GM12878 (cell line): ENCODE results near the gene EMC6. TPM values are rescaled to one million over a fixed set of nuclear protein-coding genes. Genes with fewer than 3 reads are reported as not detected.

Source experiments
- ATAC-seq: fragments of 200-7000 bp; cut with Tn5 transposase; 3 replicates; pipeline ENCODE4 v1.9.1; 2020; ENCODE audit warnings: mild to moderate bottlenecking, moderate library complexity
- BruUV-seq: library from RNA; stranded (reverse); fragments of 400-500 nt; replicated peaks from 2 replicates; lab custom pipeline; 2021; lab: Mats Ljungman, UMichigan
- CTCF ChIA-PET: fragments of 300-600 bp; sonication (Branson Sonifier 250); formaldehyde crosslinking; extraction: SDS; loops from one replicate; lab custom pipeline; 2021; ENCODE audit warnings: inconsistent platforms; lab: Yijun Ruan, JAX
- POLR2A ChIA-PET: fragments of 350-600 bp; formaldehyde crosslinking; extraction: SDS; loops from one replicate; lab custom pipeline; 2021; ENCODE audit warnings: inconsistent platforms; lab: Charles Lee
- RAD21 ChIA-PET: fragments of 300-600 bp; sonication (Branson Sonifier 250); formaldehyde crosslinking; loops from one replicate; lab custom pipeline; 2023; ENCODE audit warnings: antibody characterized with exemption; ENCODE audit not compliant: unreplicated experiment; lab: Charles Lee
- SMC1A ChIA-PET: fragments of 300-600 bp; sonication (Branson Sonifier 250); formaldehyde crosslinking; loops from one replicate; lab custom pipeline; 2023; ENCODE audit not compliant: unreplicated experiment, uncharacterized antibody; lab: Charles Lee
- DNase-seq: peaks from one replicate; pipeline ENCODE4 v3.0.0-alpha.2; 2011; ENCODE audit warnings: low read depth, low spot score
- FAIRE-seq: peaks from 3 replicates; lab custom pipeline; 2011; peaks lifted over from hg19 to GRCh38; lab: Jason Lieb, UNC
- H2AFZ ChIP-seq: 2 replicates; pipeline ENCODE4 v1.6.0; 2011; ENCODE audit warnings: low read depth, low read length, control low read depth; ENCODE audit not compliant: control insufficient read depth
- H3K27ac ChIP-seq: 2 replicates; pipeline ENCODE4 v1.5.1; 2011; ENCODE audit warnings: control low read depth; ENCODE audit not compliant: control insufficient read depth, insufficient read depth
- H3K27me3 ChIP-seq, 2 experiments: replicated peaks in 1 of 2; 2 replicates each; pipeline versions ENCODE4 v1.6.0 to v1.6.1; 2011; ENCODE audit warnings: low read length in 1 of 2; ENCODE audit not compliant: control insufficient read depth in 2 of 2, insufficient read depth in 2 of 2
- H3K36me3 ChIP-seq, 2 experiments: 2 replicates each; pipeline ENCODE4 v1.5.1; 2011; ENCODE audit warnings: low read length in 1 of 2; ENCODE audit not compliant: control insufficient read depth in 2 of 2, insufficient read depth in 2 of 2
- H3K4me1 ChIP-seq: 2 replicates; pipeline ENCODE4 v1.6.1; 2011; ENCODE audit warnings: mild to moderate bottlenecking, low read length, moderate library complexity, mixed read lengths; ENCODE audit not compliant: control insufficient read depth, insufficient read depth
- H3K4me2 ChIP-seq: 2 replicates; pipeline ENCODE4 v1.6.0; 2011; ENCODE audit warnings: control low read depth; ENCODE audit not compliant: control insufficient read depth, insufficient read depth
- H3K4me3 ChIP-seq: fragments of 200-600 bp; sonication (generic); 2 replicates; pipeline ENCODE4 v1.5.1; 2016
- H3K79me2 ChIP-seq: 2 replicates; pipeline ENCODE4 v1.6.0; 2011; ENCODE audit warnings: low read length; ENCODE audit not compliant: control insufficient read depth, insufficient read depth
- H3K9ac ChIP-seq: 2 replicates; pipeline ENCODE4 v1.8.0; 2011; ENCODE audit warnings: low read length, control low read depth, mixed read lengths; ENCODE audit not compliant: control insufficient read depth, insufficient read depth
- H3K9me3 ChIP-seq: replicated peaks from 3 replicates; pipeline ENCODE4 v1.5.1; 2011; ENCODE audit warnings: mild to moderate bottlenecking, low read length; ENCODE audit not compliant: control insufficient read depth, insufficient read depth
- H4K20me1 ChIP-seq: 2 replicates; pipeline ENCODE4 v1.6.0; 2011; ENCODE audit not compliant: control insufficient read depth, insufficient read depth
- ETV6 ChIP-seq, 2 experiments: fragments of 450-650 bp in 1 of 2; IDR thresholded peaks in 1 of 2; conservative IDR thresholded peaks in 1 of 2; 2 replicates each; pipeline ENCODE4 v1.6.1; 2014; ENCODE audit warnings: antibody characterized with exemption in 1 of 2, borderline replicate concordance in 1 of 2, low read depth in 1 of 2, mild to moderate bottlenecking in 1 of 2, moderate library complexity in 1 of 2
- MEF2B ChIP-seq: fragments of 450-650 bp; IDR thresholded peaks from 2 replicates; pipeline ENCODE4 v1.6.1; 2018; ENCODE audit warnings: mild to moderate bottlenecking, moderate library complexity; ENCODE audit not compliant: partially characterized antibody, poor library complexity, severe bottlenecking
- SIN3A ChIP-seq: IDR thresholded peaks from 2 replicates; pipeline ENCODE4 v1.6.1; 2012; ENCODE audit warnings: low read depth, low read length, improper control_type of control experiment
- ZNF24 ChIP-seq: fragments of 450-650 bp; IDR thresholded peaks from 2 replicates; pipeline ENCODE4 v1.6.1; 2017; ENCODE audit warnings: antibody characterized with exemption, mild to moderate bottlenecking
- ZNF592 ChIP-seq: fragments of 450-650 bp; IDR thresholded peaks from 2 replicates; pipeline ENCODE4 v1.6.1; 2017; ENCODE audit warnings: mild to moderate bottlenecking, moderate library complexity
- WGBS: methylation state at CpG from one replicate; pipeline ENCODE4 v1.1.6; 2016; ENCODE audit warnings: low lambda C conversion rate; ENCODE audit not compliant: insufficient replicate concordance, insufficient coverage; ENCODE audit errors: missing lambda C conversion rate; 5-methylcytosine and 5-hydroxymethylcytosine counted together
- in situ Hi-C: fragments of 300-500 bp; cut with MboI; formaldehyde crosslinking; loops from 9 replicates; pipeline ENCODE4 v1.14.3; 2018; ENCODE audit warnings: mixed read lengths
- intact Hi-C: fragments of 100-400 bp; cut with micrococcal nuclease; formaldehyde crosslinking; loops from one replicate; pipeline ENCODE4 v1.14.2; 2022; ENCODE audit not compliant: unreplicated experiment
- polyA plus RNA-seq, 11 experiments: library from polyadenylated mRNA; depleted of rRNA in 4 of 11; unstranded in 6 of 11; stranded (reverse) in 5 of 11; fragments of >200 nt; fragmentation: Nextera tagmentation in 4 of 11; fragmentation: Illumina TruSeq in 1 of 11; extraction: Ambion mirVana in 4 of 11; extraction: Trizol in 1 of 11; gene quantifications; 1 replicate in 1 of 11; 2 replicates in 10 of 11; pipeline versions ENCODE4 v1.2.1 to v1.2.3, GENCODE V29; 2011 to 2016; ENCODE audit warnings: inconsistent platforms in 2 of 11, missing spikeins in 2 of 11, low read depth in 1 of 11
- total RNA-seq, 4 experiments: library from RNA; depleted of rRNA in 3 of 4; stranded (reverse); fragments of >200 nt in 3 of 4; fragmentation: Illumina TruSeq in 1 of 4; extraction: Trizol in 1 of 4; gene quantifications; 2 replicates each; pipeline versions ENCODE4 v1.2.1 to v1.2.3, GENCODE V29; 2013 to 2021
- TF ChIP-seq, protein P1 (sequence below): fragments of 450-650 bp; IDR thresholded peaks from 2 replicates; pipeline ENCODE4 v1.6.1; 2018; ENCODE audit warnings: borderline replicate concordance, mild to moderate bottlenecking; ENCODE audit not compliant: partially characterized antibody

The EMC6 gene
- total and polyA plus RNA-seq, 10 of the 15 experiments (the other 5 are each of a cell fraction or from before 2014, with no cell fraction given), result 5.1 to 172 (median 35.9) TPM

GRCh38 chr17:3685174-3685573, 16.6 kb downstream of the EMC6 start:
- TF ChIP-seq SIN3A (no peak), MEF2B (peak; percentile 65), ZNF24 (no peak), ETV6 (conservative IDR thresholded peaks at IDR 0.05 in 1 of 2, IDR thresholded peaks at IDR 0.05 in 1 of 2; ENCODE audit: borderline replicate concordance in 1 of 2, low read depth in 1 of 2) (no peak), ZNF592 (no peak)
- TF ChIP-seq, protein P1, sequence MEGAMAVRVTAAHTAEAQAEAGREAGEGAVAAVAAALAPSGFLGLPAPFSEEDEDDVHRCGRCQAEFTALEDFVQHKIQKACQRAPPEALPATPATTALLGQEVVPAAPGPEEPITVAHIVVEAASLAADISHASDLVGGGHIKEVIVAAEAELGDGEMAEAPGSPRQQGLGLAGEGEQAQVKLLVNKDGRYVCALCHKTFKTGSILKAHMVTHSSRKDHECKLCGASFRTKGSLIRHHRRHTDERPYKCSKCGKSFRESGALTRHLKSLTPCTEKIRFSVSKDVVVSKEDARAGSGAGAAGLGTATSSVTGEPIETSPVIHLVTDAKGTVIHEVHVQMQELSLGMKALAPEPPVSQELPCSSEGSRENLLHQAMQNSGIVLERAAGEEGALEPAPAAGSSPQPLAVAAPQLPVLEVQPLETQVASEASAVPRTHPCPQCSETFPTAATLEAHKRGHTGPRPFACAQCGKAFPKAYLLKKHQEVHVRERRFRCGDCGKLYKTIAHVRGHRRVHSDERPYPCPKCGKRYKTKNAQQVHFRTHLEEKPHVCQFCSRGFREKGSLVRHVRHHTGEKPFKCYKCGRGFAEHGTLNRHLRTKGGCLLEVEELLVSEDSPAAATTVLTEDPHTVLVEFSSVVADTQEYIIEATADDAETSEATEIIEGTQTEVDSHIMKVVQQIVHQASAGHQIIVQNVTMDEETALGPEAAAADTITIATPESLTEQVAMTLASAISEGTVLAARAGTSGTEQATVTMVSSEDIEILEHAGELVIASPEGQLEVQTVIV, result no peak
- no peak overlapping the region for H3K27ac ChIP-seq
- in situ Hi-C loops, result no loop called here
- WGBS, result 48% methylated on average over 8 of the region's 13 CpGs
- ChIA-PET RAD21 (interaction anchor here (0.7 to 1.2 kb wide), 3 partner anchors 9 to 56 kb away, joined by 3 to 4 read pairs (median 4); no protein-coding TSS in a partner anchor), SMC1A (interaction anchor here (0.5 to 0.9 kb wide), 2 partner anchors 9 to 103 kb away, joined by 3 to 5 read pairs; no protein-coding TSS in a partner anchor), CTCF (interaction anchor here (5.1 kb wide), 1 partner anchor 51 kb away, joined by 105 read pairs; no protein-coding TSS in a partner anchor), POLR2A (interaction anchor here (0.7 kb wide), 1 partner anchor 55 kb away, joined by 4 read pairs; no protein-coding TSS in a partner anchor)
- H3K36me3 ChIP-seq, result peaks cover 0 to 4% of the 10 kb centered on the region in 2 experiments; a peak in 2 of 4 replicates
- no peak overlapping the region for H3K4me3 ChIP-seq
- no peaks in the 10 kb centered on the region for H3K79me2 ChIP-seq
- no peak overlapping the region for H3K4me2 ChIP-seq
- H3K9me3 ChIP-seq, result no peaks in the 10 kb centered on the region
- no peaks in the 10 kb centered on the region for H4K20me1 ChIP-seq
- no peak for DNase-seq
- no peaks in the 10 kb centered on the region for H3K27me3 ChIP-seq
- peaks cover 6% of the 10 kb centered on the region; the same call in 1 of the 2 replicates for H3K4me1 ChIP-seq
- no peak for FAIRE-seq
- intact Hi-C loops, result no loop called here
- no peak for ATAC-seq
- no peak overlapping the region for H3K9ac ChIP-seq
- BruUV-seq, result no TSS peak
- no peak overlapping the region for H2AFZ ChIP-seq
